IMR-90 (cell line): ENCODE data around the gene H3-3A. TPM values are rescaled to one million over a fixed set of nuclear protein-coding genes. Genes with fewer than 3 reads are reported as not detected.

Source experiments
- ATAC-seq: fragments of 200-7000 bp; cut with Tn5 transposase; 2 replicates; pipeline ENCODE4 v1.9.1; 2020; ENCODE audit warnings: low read depth, mild to moderate bottlenecking, moderate library complexity
- BruUV-seq: library from RNA; stranded (reverse); fragments of 400-500 nt; replicated peaks from 2 replicates; lab custom pipeline; 2021; lab: Mats Ljungman, UMichigan
- CTCF ChIA-PET: fragments of 300-600 bp; formaldehyde crosslinking; extraction: SDS; loops from one replicate; lab custom pipeline; 2021; ENCODE audit warnings: antibody characterized with exemption; lab: Yijun Ruan, JAX
- POLR2A ChIA-PET: fragments of 300-600 bp; sonication (Branson Sonifier 250); formaldehyde crosslinking; loops from one replicate; lab custom pipeline; 2022; ENCODE audit warnings: antibody characterized with exemption; ENCODE audit not compliant: unreplicated experiment; lab: Charles Lee
- DNase-seq: peaks from one replicate; pipeline ENCODE4 v3.0.0; 2013
- H2AFZ ChIP-seq: replicated peaks from 2 replicates; pipeline ENCODE3; 2013; ENCODE audit warnings: low read length, mild to moderate bottlenecking; ENCODE audit not compliant: poor library complexity
- H2AK5ac ChIP-seq: 2 replicates; pipeline ENCODE4 v1.6.1; 2013; ENCODE audit warnings: low read depth, low read length, inconsistent platforms
- H2AK9ac ChIP-seq: replicated peaks from 2 replicates; pipeline ENCODE3; 2013; ENCODE audit warnings: mild to moderate bottlenecking, low read depth, low read length, moderate library complexity; ENCODE audit not compliant: poor library complexity
- H2BK120ac ChIP-seq: 2 replicates; pipeline ENCODE4 v1.6.1; 2013; ENCODE audit warnings: low read depth, low read length, inconsistent platforms
- H2BK15ac ChIP-seq: 3 replicates; pipeline ENCODE4 v1.6.1; 2013; ENCODE audit warnings: low read depth, low read length, inconsistent platforms
- H2BK20ac ChIP-seq: 2 replicates; pipeline ENCODE4 v1.6.1; 2013; ENCODE audit warnings: low read depth, mild to moderate bottlenecking, inconsistent platforms, low read length, moderate library complexity
- H2BK5ac ChIP-seq: 2 replicates; pipeline ENCODE4 v1.6.1; 2013; ENCODE audit warnings: mild to moderate bottlenecking, low read depth, low read length, inconsistent platforms; ENCODE audit not compliant: poor library complexity, severe bottlenecking
- H3K14ac ChIP-seq: replicated peaks from 2 replicates; pipeline ENCODE4 v1.6.1; 2013; ENCODE audit warnings: low read depth, low read length, inconsistent platforms
- H3K18ac ChIP-seq: 2 replicates; pipeline ENCODE4 v1.6.1; 2013; ENCODE audit warnings: low read depth, low read length, control low read depth
- H3K23ac ChIP-seq: 2 replicates; pipeline ENCODE4 v1.6.1; 2013; ENCODE audit warnings: low read depth, low read length, inconsistent platforms
- H3K27ac ChIP-seq: 2 replicates; pipeline ENCODE4 v1.5.1; 2013; ENCODE audit warnings: mild to moderate bottlenecking, control low read depth, low read length; ENCODE audit not compliant: insufficient read depth
- H3K27me3 ChIP-seq: 2 replicates; pipeline ENCODE4 v1.6.1; 2013; ENCODE audit warnings: low read length; ENCODE audit not compliant: control insufficient read depth, insufficient read depth
- H3K36me3 ChIP-seq: 2 replicates; pipeline ENCODE4 v1.6.1; 2013; ENCODE audit warnings: low read length, mixed read lengths; ENCODE audit not compliant: control insufficient read depth, insufficient read depth
- H3K4ac ChIP-seq: 2 replicates; pipeline ENCODE4 v1.6.1; 2013; ENCODE audit warnings: low read depth, low read length, inconsistent platforms
- H3K4me1 ChIP-seq: 2 replicates; pipeline ENCODE4 v1.6.1; 2013; ENCODE audit warnings: low read length, mixed read lengths; ENCODE audit not compliant: control insufficient read depth, insufficient read depth
- H3K4me2 ChIP-seq: 2 replicates; pipeline ENCODE4 v1.6.1; 2013; ENCODE audit warnings: low read depth, mild to moderate bottlenecking, control low read depth, low read length, moderate library complexity
- H3K4me3 ChIP-seq: 2 replicates; pipeline ENCODE4 v1.5.1; 2013; ENCODE audit warnings: low read depth, mild to moderate bottlenecking, control low read depth, low read length, moderate library complexity; ENCODE audit not compliant: insufficient read depth
- H3K56ac ChIP-seq: 2 replicates; pipeline ENCODE4 v1.6.1; 2013; ENCODE audit warnings: low read length, inconsistent platforms; ENCODE audit not compliant: insufficient read depth; ENCODE audit errors: extremely low read depth
- H3K79me1 ChIP-seq, 2 experiments: 2 replicates each; pipeline ENCODE4 v1.6.1; 2013; ENCODE audit warnings: low read length in 2 of 2, inconsistent platforms in 1 of 2, low read depth in 1 of 2
- H3K9ac ChIP-seq: 2 replicates; pipeline ENCODE4 v1.6.1; 2013; ENCODE audit warnings: low read depth, low read length, control low read depth
- H3K9me1 ChIP-seq: 2 replicates; pipeline ENCODE4 v1.6.1; 2013; ENCODE audit warnings: low read length, inconsistent platforms; ENCODE audit not compliant: insufficient read depth
- H3K9me3 ChIP-seq: 2 replicates; pipeline ENCODE4 v1.6.1; 2013; ENCODE audit warnings: low read length; ENCODE audit not compliant: control insufficient read depth, insufficient read depth
- H4K20me1 ChIP-seq: 2 replicates; pipeline ENCODE4 v1.6.1; 2013; ENCODE audit warnings: low read length, inconsistent platforms; ENCODE audit not compliant: insufficient read depth
- H4K5ac ChIP-seq: 2 replicates; pipeline ENCODE4 v1.6.1; 2013; ENCODE audit warnings: mild to moderate bottlenecking, low read depth, low read length, control low read depth
- H4K8ac ChIP-seq, 2 experiments: 2 replicates each; pipeline ENCODE4 v1.6.1; 2013; ENCODE audit warnings: low read depth in 2 of 2, low read length in 2 of 2, control low read depth in 1 of 2, inconsistent platforms in 1 of 2
- H4K91ac ChIP-seq: 2 replicates; pipeline ENCODE4 v1.6.1; 2013; ENCODE audit warnings: low read depth, low read length, inconsistent platforms; ENCODE audit not compliant: insufficient read depth
- BHLHE40 ChIP-seq: fragments of 150-350 bp; IDR thresholded peaks from 2 replicates; pipeline ENCODE4 v1.6.1; 2016; ENCODE audit warnings: mild to moderate bottlenecking, low read depth, low read length
- CHD1 ChIP-seq: IDR thresholded peaks from 2 replicates; pipeline ENCODE4 v1.6.1; 2012; ENCODE audit warnings: low read depth, low read length, improper control_type of control experiment
- FOS ChIP-seq: fragments of 150-350 bp; IDR thresholded peaks from 2 replicates; pipeline ENCODE4 v1.6.1; 2016; ENCODE audit warnings: low read depth, low read length
- MAZ ChIP-seq: IDR thresholded peaks from 2 replicates; pipeline ENCODE4 v1.6.1; 2012; ENCODE audit warnings: low read depth, mild to moderate bottlenecking, low read length, improper control_type of control experiment, moderate library complexity, borderline replicate concordance
- MXI1 ChIP-seq: IDR thresholded peaks from 2 replicates; pipeline ENCODE4 v1.6.1; 2012; ENCODE audit warnings: low read depth, mild to moderate bottlenecking, low read length, moderate library complexity, borderline replicate concordance
- NFE2L2 ChIP-seq: fragments of 150-350 bp; IDR thresholded peaks from 2 replicates; pipeline ENCODE4 v1.6.1; 2016; ENCODE audit warnings: low read depth, mild to moderate bottlenecking, low read length
- POLR2A ChIP-seq: IDR thresholded peaks from 2 replicates; pipeline ENCODE4 v1.6.1; 2012; ENCODE audit warnings: mild to moderate bottlenecking, low read depth, low read length
- RAD21 ChIP-seq: IDR thresholded peaks from 2 replicates; pipeline ENCODE4 v1.6.1; 2012; ENCODE audit warnings: low read length, improper control_type of control experiment
- RCOR1 ChIP-seq: IDR thresholded peaks from 2 replicates; pipeline ENCODE4 v1.6.1; 2012; ENCODE audit warnings: mild to moderate bottlenecking, low read length, improper control_type of control experiment; ENCODE audit not compliant: insufficient replicate concordance
- RFX5 ChIP-seq: IDR thresholded peaks from 2 replicates; pipeline ENCODE4 v1.8.0; 2012; ENCODE audit warnings: low read depth, mild to moderate bottlenecking, low read length, moderate library complexity
- SMC3 ChIP-seq: fragments of 150-350 bp; IDR thresholded peaks from 2 replicates; pipeline ENCODE4 v1.6.1; 2016; ENCODE audit warnings: low read depth, mild to moderate bottlenecking, antibody characterized with exemption, low read length, moderate library complexity
- USF2 ChIP-seq: fragments of 150-350 bp; IDR thresholded peaks from 2 replicates; pipeline ENCODE4 v1.6.1; 2017; ENCODE audit warnings: mild to moderate bottlenecking, antibody characterized with exemption, low read length, low read depth
- WGBS, 2 experiments: methylation state at CpG; one replicate each; pipeline versions ENCODE4 v1.1.5 to v1.1.7; 2013; ENCODE audit warnings: missing lambda C conversion rate in 2 of 2; ENCODE audit not compliant: insufficient read length in 1 of 2; ENCODE audit errors: extremely low coverage in 2 of 2; 5-methylcytosine and 5-hydroxymethylcytosine counted together
- dilution Hi-C: fragments of 300-500 bp; cut with HindIII; formaldehyde crosslinking; loops from one replicate; pipeline ENCODE4 v1.14.3; 2018; ENCODE audit warnings: low sequenced_read_pairs; ENCODE audit not compliant: unreplicated experiment
- in situ Hi-C: fragments of 300-500 bp; cut with MboI; formaldehyde crosslinking; loops from 3 replicates; pipeline ENCODE4 v1.14.3; 2019; ENCODE audit warnings: low sequenced_read_pairs, inconsistent platforms, mixed read lengths
- intact Hi-C: fragments of 100-400 bp; cut with micrococcal nuclease; formaldehyde crosslinking; loops from 2 replicates; pipeline ENCODE4 v1.10.0; 2022
- polyA plus RNA-seq, 3 experiments: library from polyadenylated mRNA; depleted of rRNA; stranded (reverse); fragments of >200 nt; gene quantifications; 2 replicates each; pipeline ENCODE4 v1.2.3, GENCODE V29; 2012; ENCODE audit warnings: low replicate concordance in 1 of 3
- total RNA-seq: library from RNA; depleted of rRNA; stranded (reverse); fragments of >200 nt; gene quantifications from 2 replicates; pipeline ENCODE4 v1.2.3, GENCODE V29; 2012
- TF ChIP-seq, protein P1 (sequence below): conservative IDR thresholded peaks from 2 replicates; pipeline ENCODE4 v1.5.1; 2012; ENCODE audit warnings: mild to moderate bottlenecking, low read depth, low read length, improper control_type of control experiment
- TF ChIP-seq, protein P2 (sequence below): fragments of 150-350 bp; IDR thresholded peaks from 2 replicates; pipeline ENCODE4 v1.6.1; 2016; ENCODE audit warnings: low read depth, mild to moderate bottlenecking, low read length, moderate library complexity, borderline replicate concordance

H3-3A gene
- total and polyA plus RNA-seq, 2 of the 4 experiments (the other 2 are of a cell fraction): 188 to 256 TPM

DNA sequence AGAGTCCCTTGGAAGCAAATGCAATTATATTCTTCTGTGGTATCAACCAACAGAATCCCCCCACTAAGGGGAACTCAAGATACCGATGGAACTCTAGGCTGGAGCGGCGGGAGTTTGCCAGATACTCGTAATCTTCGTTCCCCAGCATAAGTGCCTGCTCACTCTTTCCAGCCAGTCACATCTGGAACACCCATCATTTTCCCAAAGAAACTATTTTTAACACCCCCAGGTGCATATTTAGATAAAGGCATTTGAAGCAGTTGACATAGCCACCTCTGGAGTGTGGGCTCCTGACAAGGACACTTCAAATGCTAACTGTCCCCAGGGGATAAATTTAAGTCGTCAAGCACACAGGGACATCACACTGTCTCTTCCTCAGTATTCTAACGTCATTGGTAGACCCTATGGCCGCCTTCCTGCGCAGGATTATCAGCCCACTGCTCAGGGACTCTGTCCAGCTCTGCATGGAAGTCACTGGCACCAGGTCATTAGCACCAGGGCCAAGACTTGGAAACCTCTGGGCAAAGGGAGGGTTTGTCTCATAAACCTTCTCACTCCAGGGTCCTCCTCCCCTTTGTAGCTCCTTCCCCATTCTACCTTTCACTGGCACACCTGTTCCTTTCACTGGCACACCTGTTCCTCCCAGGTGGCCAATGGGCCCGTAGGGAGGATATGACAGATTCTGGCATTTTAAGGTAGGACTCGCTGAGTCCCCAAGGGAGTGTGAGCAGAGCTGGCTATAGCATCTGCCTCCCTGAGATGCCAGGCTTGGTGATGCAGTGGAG is 48.8 kb downstream of the H3-3A start:
- Histone ChIP-seq H3K4me1 (peaks cover 4% of the 10 kb centered on the region; the same call in 1 of the 2 replicates), H2BK20ac (no peak overlapping the region), H3K27me3 (no peaks in the 10 kb centered on the region), H3K14ac (no peak overlapping the region; the same call in 1 of the 2 replicates), H3K4me2 (peak overlapping the region; percentile 88), H2BK15ac (no peak overlapping the region), H3K9me3 (no peaks in the 10 kb centered on the region), H2AFZ (peak overlapping the region; percentile 91), H3K36me3 (no peaks in the 10 kb centered on the region), H3K79me1 (no peaks in the 10 kb centered on the region), H4K5ac (peak overlapping the region; percentile 38), H3K56ac (peak overlapping the region; percentile 46; the same call in 1 of the 2 replicates), H4K91ac (peak overlapping the region; percentile 39; the same call in 1 of the 2 replicates), H3K9me1 (no peaks in the 10 kb centered on the region), H2BK120ac (0 out of 2 replicates have a peak overlapping the region, but pooled peaks have one; percentile 32), H3K27ac (peak overlapping the region; percentile 69), H3K18ac (no peak overlapping the region), H2BK5ac (peak overlapping the region; percentile 62), H3K4me3 (peak overlapping the region; percentile 57), H4K8ac (peak overlapping the region; percentile 64 to 77; a peak in 3 of 4 replicates), H3K9ac (peak overlapping the region; percentile 46), H2AK5ac (no peak overlapping the region), H3K4ac (peak overlapping the region; percentile 66), H3K23ac (0 out of 2 replicates have a peak overlapping the region, but pooled peaks have one; percentile 32), H4K20me1 (no peaks in the 10 kb centered on the region), H2AK9ac (peak overlapping the region; percentile 4)
- dilution Hi-C loops: no loop called here
- ATAC-seq (no peak), DNase-seq (no peak)
- intact Hi-C loops: no loop called here
- ChIA-PET POLR2A (no interaction called here), CTCF (interaction anchor here (0.9 to 2.1 kb wide), 3 partner anchors 14 to 85 kb away, joined by 3 to 9 read pairs (median 4); no protein-coding TSS in a partner anchor)
- 75% methylated on average over 1 of the region's 11 CpGs; no CpG with 5 or more reads in 1 of the 2 experiments for WGBS, 2 experiments
- no peak for TF ChIP-seq MXI1
- TF ChIP-seq BHLHE40: no peak
- no peak for TF ChIP-seq SMC3
- no peak for TF ChIP-seq NFE2L2
- TF ChIP-seq FOS: no peak
- no peak for TF ChIP-seq RFX5
- no peak for TF ChIP-seq RCOR1
- TF ChIP-seq, protein P1, sequence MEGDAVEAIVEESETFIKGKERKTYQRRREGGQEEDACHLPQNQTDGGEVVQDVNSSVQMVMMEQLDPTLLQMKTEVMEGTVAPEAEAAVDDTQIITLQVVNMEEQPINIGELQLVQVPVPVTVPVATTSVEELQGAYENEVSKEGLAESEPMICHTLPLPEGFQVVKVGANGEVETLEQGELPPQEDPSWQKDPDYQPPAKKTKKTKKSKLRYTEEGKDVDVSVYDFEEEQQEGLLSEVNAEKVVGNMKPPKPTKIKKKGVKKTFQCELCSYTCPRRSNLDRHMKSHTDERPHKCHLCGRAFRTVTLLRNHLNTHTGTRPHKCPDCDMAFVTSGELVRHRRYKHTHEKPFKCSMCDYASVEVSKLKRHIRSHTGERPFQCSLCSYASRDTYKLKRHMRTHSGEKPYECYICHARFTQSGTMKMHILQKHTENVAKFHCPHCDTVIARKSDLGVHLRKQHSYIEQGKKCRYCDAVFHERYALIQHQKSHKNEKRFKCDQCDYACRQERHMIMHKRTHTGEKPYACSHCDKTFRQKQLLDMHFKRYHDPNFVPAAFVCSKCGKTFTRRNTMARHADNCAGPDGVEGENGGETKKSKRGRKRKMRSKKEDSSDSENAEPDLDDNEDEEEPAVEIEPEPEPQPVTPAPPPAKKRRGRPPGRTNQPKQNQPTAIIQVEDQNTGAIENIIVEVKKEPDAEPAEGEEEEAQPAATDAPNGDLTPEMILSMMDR: no peak
- TF ChIP-seq CHD1: no peak
- no peak for TF ChIP-seq MAZ
- TF ChIP-seq, protein P2, sequence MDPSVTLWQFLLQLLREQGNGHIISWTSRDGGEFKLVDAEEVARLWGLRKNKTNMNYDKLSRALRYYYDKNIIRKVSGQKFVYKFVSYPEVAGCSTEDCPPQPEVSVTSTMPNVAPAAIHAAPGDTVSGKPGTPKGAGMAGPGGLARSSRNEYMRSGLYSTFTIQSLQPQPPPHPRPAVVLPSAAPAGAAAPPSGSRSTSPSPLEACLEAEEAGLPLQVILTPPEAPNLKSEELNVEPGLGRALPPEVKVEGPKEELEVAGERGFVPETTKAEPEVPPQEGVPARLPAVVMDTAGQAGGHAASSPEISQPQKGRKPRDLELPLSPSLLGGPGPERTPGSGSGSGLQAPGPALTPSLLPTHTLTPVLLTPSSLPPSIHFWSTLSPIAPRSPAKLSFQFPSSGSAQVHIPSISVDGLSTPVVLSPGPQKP: no peak
- no peak for TF ChIP-seq POLR2A
- TF ChIP-seq RAD21: no peak
- no peak for TF ChIP-seq USF2
- in situ Hi-C loops: no loop called here
- no TSS peak for BruUV-seq
